ENCODE data around the gene GPC1.

- TF ChIP-seq POLR2A (IDR thresholded peaks at IDR 0.05; ENCODE audit: low read depth, low read length) (no peak), POLR2AphosphoS5 (IDR thresholded peaks at IDR 0.05; ENCODE audit: low read depth, low read length) (no peak)
These were observed 39.4 kb upstream of the GPC1 start for GRCh38 chr2:240395896-240396622.
